GM18517 (cell line): ENCODE measurements around the gene FCN3.

ENCODE experiments used
- ATAC-seq: cut with Tn5 transposase; IDR thresholded peaks from one replicate; pipeline ENCODE4 v1.9.1; 2021; ENCODE audit warnings: mild to moderate bottlenecking, moderate library complexity; ENCODE audit not compliant: unreplicated experiment

The FCN3 gene

DNA sequence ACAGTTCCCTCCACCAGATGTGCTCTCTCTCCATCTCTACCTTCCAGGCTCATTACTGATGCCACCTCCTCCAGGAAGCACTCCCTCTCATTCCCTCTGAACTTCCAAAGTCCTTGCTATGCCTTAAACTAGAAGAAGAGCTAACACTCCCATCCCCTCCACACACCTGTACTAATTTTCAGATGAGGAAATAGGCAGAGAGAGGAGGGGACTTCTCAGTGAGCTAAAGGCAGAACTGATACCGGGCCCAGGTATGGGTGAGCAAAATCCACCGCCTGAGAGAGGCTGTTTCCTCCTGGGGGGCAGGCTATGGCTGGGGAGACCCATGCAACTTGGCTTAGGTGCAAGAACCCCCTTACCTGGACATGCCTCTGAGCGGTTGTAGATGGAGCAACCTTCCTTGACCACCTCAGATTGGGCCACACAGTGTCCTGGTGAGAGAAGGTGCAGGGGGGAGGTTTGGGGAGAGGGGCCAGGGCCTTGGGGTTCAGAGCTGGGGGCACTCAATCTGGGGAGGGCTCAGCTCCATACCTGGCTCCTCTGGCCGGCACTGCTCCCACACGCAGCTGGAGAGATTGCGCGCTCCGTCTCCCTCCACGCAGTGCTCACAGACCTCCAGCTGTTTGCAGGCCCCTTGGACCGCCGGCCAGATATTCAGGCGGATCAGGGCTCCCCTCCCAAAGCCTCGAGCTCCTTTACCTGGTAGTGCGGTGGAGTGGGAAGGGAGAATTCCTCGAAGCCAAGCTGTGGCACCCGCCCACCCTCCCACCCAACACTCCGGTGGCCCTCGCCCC is 7.5 kb upstream of the FCN3 start:
- ATAC-seq: no peak

DNA sequence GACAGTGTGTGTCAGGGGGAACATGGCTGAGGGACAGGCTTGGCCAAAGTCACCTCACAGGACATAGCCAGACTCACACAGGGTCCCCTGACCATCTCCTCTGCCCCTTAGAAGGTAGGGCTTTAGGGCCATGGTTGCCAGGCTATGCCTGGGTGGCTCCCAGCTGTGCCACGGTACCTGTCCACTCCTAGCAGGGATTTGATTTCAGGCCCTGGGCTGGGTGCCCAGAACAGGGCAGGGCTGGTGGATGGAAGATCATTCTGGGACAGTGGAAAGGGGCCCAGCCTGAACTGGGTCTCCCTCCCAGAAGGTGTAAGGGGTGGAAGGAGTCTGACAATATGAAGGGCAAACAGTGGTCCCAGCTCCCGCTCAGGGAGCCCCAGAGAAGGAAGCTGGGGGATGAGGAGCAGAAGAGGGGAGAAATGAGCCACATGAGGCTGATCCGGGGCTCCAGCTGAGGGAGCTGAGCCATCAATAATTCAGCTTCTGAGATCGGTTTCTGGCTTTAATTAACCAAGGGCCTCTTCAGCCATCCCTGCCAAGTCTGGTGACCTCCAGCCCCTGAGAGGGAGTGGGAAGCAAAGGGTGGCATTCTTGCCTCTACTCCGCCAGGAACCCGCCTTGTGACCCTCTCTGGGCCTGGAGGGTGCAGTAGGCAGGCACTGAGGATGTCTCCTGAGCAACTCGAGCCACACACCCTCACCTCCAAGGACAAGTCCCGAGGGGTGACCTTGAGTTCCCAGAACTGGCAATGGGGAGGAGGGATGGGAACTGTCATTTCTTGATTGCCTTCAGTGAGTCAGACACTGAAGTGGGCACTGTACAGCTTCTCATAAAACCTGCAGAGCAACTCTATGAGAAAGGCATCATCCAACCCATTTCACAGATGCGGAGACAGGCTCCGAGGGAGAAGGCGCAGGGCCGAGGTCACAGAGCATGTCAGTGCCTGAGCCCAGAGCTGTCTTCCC is 6.4 kb upstream of the FCN3 start:
- no peak for ATAC-seq

DNA sequence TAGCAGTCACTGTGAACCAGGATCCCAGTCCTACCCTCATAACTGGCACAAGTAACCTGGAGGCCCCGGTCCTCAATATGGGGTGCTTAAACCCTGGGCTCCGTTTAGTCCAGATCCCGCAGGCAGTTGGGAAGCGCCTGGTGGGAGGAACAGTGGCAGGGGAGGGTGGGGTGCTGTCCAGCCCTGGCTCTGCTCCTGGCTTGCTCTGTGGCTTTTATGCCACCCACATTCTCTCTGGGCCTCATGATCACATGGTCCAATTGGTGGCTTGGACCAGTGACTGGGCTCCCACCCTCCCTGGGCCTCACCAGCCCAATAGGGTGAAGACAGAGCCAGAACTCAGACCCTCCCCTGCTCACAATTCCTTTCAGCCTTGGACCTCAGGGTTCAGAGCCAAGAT is 5.6 kb upstream of the FCN3 start:
- no peak for ATAC-seq

DNA sequence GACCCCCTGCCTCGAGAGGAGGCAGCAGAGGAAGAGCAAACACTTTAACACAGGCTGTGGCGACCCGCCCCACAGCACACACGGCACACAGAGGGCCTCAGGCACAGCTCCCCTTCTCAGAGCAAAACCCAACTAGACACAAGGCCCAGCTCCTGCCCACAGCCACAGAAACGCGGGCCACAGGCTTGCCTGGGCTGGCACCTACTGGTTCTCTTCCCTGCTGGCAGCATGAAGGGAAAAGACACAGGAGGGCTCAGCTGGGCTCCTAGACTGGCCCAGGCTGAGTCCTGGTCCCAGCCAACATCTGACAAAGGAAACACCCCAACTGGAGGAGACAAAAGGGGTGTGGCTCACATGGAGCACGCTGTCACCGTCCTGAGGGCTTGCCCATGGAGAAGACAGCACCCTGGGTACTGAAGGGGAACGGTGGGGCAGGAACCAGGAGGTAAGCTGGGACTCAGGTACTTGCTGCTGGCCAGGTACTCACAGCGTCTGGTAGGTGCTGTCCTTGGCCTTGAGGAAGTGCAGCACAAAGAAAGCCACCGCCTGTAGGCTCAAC is 5.0 kb upstream of the FCN3 start:
- ATAC-seq: no peak

DNA sequence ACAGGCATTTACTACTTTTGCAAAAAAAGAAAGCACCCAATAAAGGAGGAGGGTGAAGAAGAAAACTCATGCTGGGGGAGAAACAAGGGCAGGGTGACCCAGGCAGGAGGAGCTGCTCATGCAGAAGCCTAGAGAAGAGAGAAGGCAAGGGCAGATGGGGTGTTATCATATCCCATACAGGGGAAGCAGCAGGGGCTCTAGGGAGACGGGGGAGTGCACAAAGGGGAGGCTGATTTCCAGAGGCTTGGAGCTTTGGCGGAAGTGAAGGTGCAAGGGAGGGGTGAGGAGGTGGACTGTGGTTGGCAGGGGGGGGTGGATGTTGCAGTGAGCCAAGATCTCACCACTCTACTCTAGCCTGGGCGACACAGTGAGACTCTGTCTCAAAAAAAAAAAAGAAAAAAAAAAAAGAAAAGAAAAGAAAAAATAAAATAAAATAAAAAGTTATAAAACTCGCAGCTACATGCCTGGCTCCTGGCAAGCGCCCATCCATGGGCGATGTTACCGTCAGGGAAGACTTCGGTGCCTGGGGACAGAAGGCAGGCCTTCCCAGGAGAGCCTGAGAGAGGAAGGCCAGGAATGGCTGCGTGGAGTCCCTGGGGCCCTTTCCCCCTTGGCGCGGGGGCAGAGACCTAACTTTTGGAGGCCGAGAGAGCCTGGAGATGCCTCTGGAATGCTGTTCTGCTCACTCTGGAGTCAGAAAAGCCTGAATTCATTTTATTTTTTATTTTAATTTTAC is 3.3 kb upstream of the FCN3 start:
- ATAC-seq: no peak

DNA sequence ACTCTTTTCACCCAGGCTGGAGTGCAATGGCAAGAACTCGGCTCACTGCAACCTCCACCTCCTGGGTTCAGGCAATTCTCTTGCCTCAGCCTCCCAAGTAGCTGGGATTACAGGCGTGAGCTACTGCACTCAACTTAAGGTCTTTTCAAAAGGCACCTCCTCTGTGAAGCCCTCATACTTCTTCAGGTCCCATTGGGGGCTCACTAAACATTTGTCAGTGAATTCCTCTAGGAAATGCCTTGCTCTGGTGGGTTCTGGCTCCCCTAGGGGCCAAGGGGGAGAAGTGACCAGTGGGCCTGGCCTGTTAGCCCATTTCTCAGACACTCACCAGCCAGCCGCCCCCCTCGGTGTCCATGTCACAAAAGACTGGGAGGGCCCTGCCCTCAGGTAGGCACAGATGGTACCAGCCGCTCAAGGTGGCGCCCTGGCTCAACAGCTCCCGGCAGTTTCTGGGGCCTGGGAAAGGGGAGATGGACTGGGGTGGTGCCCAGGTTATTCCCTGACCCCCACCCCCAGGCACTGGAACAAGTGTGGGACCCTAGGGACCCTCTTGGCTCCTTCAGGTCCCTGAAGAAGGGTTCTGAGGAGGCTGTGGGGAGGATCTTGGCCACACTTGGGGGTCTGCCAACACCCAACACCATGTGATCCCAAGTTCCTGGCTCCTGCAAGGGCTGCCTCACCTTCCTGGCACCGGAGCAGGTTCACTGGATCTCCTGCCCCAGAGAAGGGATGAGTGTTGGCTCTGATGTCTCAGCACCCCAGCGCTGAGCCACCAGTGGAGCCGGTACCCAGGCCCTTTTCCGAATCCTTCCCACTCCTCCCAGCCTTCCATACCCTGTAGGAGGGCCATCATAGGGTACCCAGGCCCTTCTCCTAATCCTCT is 1.6 kb downstream of the FCN3 start:
- ATAC-seq: no peak

DNA sequence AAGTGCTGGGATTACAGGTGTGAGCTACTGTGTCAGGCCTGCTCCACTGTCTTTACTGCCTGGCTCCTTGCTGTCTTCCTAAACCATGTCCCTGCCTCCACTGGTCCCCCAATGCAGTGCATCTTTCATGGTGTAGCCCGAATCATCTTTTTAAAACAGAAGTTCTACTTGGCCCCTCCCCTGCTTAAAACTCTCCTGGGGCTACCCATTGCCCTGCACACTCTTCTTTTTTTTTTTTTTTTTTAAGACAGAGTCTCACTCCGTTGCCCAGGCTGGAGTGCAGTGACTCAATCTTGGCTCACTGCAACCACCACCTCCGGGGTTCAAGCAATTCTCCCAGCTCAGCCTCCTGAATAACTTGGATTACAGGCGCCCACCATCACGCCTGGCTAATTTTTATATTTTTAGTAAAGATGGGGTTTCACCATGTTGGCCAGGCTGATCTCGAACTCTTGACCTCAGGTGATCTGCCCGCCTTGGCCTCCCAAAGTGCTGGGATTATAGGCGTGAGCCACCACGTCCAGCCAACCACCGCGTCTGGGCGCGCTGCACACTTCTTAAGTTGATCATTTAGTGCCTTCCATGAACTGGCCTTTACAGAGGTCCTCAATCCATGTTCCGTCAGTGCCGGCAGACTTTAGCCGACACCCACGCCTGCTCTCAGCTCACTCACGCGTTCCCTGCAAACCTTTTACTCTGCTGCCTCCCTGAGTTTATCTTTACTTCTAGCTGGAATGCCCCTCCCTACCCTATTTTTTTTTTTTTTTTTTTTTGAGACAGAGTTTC is 2.4 kb downstream of the FCN3 start:
- ATAC-seq: no peak

DNA sequence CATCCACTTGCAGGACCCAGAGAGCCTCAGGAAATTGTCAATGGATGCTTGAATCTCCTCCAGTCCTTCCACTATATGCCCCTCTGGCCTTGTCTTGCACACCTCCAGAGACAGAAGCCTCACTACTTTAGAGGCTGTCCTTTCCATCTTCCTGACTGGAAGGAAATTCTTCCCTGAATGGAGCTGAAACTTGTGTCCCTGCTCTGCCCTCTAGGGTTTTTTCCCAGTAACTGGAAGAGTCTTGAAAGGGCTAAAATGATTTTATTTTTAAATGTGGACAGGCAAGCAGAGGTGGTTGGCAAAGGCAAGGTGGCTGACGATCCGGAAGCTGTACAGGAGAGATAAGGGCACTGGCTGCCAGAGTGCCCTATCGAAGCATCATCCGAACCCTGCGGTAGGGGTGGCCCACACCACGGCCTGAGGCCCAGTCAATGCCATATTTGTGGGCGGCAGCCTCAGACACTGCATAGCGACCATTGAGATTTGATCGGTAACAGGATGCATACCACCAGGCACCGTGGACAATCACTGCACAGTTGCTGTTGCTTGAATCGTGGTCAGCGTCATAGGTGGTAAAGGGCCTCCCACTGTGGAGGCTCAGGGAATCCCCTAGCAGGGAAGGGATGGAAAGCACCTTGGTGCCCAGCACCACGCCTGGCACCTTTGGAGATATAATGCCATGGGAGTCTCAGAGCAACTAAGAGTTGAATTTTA is 5.6 kb downstream of the FCN3 start:
- no peak for ATAC-seq

DNA sequence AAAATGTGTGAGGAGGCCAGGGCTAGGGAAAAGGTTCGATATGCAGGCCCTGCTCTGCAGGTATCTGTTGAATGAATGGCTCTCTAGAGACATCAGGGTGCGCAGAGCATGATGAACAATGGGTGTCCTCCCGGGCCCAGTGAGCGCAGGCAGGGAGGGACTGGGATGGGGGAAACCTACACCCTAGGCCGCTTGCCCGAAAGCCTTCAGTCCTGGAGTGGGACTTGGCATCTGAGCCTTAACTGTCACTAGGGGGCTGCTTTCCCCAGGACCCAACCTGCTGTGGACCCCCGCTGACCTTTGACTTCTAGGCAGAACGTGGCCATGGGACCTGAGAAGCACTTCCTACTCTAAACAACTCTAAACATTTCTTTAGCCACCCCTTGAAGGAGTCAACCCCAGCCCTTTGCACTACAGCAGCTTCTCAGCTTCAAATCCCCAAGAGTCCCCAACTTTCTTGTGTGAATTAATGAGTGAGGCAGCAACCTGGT is 7.4 kb downstream of the FCN3 start:
- ATAC-seq: no peak

DNA sequence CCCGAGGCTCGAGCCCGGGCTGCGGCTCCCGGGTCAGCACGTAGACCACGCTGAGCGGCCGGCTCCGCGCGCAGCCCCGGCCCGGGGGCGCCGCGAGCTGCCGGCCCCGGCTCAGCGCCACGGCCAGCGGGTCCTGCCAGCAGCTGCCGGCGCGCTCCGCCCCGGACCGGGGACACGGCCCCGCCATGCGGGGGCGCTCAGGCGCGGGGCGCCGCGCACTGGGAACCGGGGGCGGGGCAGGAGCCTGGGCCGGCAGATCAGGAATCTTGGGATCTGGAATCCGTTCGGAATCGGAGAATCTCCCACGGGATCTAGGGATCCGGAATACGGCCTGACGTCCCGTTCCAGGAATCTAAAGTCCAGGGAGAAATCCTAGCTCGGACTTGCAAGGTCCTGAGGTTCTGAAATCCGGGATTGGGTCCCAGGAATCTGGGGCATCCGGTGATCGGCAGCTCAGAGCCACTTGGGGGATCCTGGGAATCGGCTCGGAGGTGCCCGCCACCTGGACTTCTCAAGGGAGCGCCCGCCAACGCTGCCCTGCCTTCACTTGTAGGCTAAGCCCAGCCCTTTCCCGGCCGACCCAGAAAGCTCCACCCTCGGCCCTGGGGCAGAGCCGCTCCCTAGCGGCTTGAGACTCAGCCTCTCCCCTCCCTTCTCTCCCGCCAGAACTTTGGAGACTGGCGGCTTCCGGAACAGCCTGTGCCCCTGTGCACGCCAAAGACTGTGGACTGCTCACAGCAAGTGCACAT is 8.0 kb downstream of the FCN3 start, which contains the start of gene MAP3K6:
Gene MAP3K6, minus strand, starts transcription at position 551 of the 749 bp plus-strand sequence. Its CDS starts 364 bp downstream, at position 187.
- no peak for ATAC-seq

DNA sequence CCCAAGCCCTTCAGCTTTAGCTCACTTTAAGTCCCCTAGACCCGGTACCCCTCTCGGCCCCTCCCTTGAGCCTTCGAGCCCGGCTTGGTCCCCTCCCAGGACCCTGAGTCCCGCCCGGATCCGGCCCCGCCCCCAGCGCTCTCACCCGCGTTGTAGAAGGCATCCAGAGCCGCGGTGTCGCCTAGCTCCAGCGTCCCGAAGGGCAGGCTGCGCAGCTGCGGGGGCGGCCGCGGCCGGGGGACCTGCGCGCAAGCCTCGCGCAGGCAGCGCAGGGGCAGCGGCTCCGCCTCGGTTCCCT is 8.6 kb downstream of the FCN3 start:
- ATAC-seq: no peak

DNA sequence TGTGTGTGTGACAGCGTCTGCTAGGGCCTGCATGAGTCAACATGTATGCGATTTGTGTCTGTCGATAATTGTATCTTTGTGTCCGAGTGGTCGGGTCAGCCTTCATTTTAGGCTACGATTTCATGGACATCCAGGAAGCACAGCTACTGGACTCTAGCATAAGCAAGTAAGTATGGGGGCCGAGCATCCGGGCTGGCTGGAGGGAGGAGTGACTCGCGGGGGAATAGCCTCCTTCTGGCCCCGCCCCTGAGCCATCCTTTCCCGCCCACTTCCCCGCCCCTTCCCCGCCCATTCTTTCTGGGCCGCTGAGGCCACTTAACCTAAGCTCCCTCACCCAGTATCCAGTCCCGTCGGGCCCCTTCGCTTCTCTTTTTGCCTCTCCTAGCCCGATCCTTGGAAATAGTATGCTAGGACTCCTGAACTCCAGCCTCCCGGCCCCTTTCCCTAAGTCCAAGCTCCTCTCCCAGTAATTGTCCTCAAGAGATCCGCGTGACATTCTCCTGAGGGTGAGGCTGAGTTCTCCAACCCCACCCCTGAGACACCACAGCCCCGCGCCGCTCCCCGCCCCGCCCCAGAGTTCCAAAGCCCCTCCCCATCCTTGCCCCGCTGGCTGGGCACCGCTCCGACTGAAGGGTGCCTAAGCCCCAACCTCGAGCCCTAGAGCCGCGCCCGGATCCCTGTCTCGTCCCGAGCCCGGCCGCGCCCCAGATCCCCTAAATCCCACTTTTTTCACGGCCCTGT is 9.1 kb downstream of the FCN3 start:
- ATAC-seq: no peak

DNA sequence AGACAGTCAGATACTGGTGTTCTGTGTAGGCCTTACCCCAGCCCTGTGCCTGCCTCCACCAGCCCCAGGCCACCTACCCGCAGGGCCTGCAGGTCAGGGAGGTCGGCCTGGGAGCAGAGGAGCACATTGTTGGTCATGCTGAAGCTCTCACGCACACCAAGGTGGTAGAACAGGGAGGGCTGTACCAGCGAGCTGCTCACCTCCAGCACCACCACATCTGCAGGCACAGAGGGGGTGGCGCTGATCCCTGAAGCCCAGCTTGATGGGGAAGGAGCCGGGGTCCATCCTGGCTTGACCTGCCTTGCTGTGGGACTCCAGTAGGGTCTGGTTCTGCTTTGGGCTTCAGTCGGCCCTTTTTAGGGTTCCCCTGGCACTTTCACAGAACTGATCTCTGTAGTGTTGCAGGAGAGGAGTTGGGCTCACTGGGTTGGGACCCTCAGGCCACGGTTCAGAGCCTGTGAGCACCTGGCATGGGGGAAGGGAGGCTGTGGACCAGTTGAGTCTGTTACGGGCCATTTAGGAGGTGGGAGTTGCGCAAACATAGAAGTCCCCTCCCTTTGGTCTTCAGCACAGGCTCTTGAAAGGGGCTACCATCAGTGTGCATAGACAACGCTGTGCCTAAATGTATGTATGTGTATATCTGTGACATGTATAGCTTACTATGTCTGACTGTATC is 9.8 kb downstream of the FCN3 start:
- no peak for ATAC-seq

DNA sequence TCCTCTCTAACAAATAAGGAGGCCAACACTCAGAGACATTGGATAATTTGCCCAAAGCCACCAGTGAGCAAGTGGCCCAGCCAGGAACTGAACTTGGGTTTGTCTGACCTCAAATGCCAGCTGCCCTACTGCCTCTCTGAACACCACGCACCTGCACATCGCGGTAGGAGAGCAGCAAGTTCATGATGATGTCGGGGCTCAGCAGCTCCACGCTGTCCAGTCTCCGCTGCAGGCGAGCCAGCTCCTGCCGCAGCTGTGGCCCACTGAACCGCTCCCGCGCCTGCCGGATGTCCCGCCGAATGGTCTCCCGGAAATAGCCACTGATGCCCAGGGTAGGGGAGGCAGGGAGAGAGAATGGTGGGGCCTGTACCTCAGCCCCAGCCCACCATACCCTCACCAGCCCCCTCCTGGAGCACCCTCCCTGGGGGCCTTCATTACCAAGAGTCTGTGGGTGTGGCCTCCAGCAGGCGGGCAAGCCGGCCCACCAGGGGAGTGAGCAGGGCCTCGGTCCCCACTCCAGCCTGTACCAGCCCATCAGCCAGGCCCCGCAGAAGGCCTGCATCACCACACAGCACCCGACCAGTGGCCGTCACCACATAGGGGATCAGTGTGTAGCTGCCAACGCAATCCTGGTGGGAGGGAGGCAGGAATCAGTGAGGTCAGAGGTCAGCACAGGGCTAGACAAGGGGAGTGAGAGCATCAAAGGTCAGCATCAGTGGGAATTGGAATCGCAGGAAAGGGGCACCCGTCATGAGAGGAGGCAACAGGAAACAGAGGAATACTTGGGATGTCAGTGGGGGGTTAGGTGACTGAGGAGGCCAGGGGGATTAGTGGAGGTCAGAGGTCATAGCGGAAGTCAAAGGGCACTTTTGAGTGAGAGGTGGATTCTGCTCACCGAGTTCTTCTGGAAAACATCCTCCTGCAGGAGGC is 10.6 kb downstream of the FCN3 start:
- ATAC-seq: no peak

DNA sequence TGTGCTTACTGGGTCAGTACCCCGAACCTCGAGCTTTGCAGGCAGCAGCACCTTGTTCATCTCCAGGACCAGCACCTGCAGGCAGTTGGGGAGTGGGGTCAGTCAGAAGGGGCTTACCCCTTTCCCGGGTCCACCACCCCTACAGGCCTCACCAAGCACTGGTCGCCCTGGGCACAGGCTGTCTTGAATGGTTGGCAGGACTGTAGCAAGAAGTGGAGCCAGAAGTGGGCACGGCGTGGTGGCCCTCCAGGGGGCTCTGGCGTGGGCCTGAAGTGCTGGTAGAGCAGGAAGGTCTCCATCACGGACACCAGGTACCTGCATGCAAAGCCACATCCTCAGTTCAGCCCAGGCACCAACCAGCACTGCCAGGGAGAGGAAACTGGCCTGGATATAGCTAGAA is 13.1 kb downstream of the FCN3 start:
- no peak for ATAC-seq

DNA sequence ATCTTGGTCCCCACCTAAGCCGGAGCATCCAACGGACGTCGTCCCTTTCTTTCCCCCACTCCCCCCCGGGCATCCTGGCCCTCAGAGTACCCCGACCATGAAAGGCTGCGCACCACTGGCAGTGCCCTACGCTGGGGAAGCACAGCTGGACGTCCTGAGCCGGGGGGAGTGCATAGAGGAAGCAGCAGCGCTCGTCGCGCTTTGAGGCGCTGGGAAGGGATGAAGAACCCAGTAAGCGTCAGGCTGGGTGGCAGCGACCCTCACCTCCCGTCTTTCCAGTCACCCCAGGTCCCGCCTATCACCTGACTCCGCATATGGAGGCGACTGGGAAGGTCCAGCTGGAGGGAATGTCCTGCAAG is 13.6 kb downstream of the FCN3 start:
- no peak for ATAC-seq
